ENCODE data around the gene RFNG. TPM values are rescaled to one million over a fixed set of nuclear protein-coding genes. Genes with fewer than 3 reads are reported as not detected.

The RFNG gene
- total RNA-seq, 1 experiment from 2014 or later, result 46.7 TPM

GRCh38 chr17:82029391-82029790 is 22.2 kb downstream of the RFNG start:
- no peak overlapping the region for H3K9ac ChIP-seq (ENCODE audit: low read length)
- intact Hi-C loops (cut with micrococcal nuclease), result no loop called here

DNA sequence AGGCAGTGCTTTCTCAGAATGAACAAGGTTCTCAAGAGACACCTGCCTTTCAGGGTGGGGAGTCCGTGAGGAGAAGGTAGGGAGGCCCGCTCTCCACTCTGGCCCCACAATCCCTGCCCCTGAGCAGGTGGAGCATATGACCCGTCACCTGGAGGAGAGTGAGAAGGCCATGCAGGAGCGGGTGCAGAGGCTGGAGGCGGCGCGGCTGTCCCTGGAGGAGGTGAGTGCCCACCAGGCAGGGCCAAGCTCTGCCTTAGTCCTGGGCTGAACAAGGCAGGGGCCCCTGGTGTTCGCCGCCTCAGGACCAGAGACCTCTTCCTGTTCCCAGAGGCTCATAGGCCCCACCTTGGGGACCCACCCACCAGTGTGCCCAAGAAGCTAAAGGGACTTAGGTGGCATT is 22.6 kb downstream of the RFNG start:
- H3K27ac ChIP-seq (ENCODE audit: low read length), result no peak overlapping the region
- H4K20me1 ChIP-seq (ENCODE audit: low read length), result no peaks in the 10 kb centered on the region
- no peak overlapping the region for H3K4me2 ChIP-seq (ENCODE audit: low read length)
- no peaks in the 10 kb centered on the region for H3K9me3 ChIP-seq (ENCODE audit: low read length)
- no peak overlapping the region for H3K4me3 ChIP-seq (ENCODE audit: low read length)
- no peaks in the 10 kb centered on the region for H3K36me3 ChIP-seq (ENCODE audit: low read depth, low read length)
- H3F3A ChIP-seq (ENCODE audit: low read length, unreplicated experiment), result no peaks in the 10 kb centered on the region
- CTCF ChIA-PET, result no interaction called here
- POLR2A ChIA-PET (ENCODE audit: unreplicated experiment), result no interaction called here
- H2AFZ ChIP-seq (ENCODE audit: low read length), result no peak overlapping the region
- no peaks in the 10 kb centered on the region for H3K9me2 ChIP-seq (replicated peaks; ENCODE audit: low read length)
- DNase-seq (no peak), ATAC-seq (no peak)
- TF ChIP-seq EZH2phosphoT487 (IDR thresholded peaks at IDR 0.05; ENCODE audit: borderline replicate concordance, low read length) (no peak), CTCF (conservative IDR thresholded peaks at IDR 0.05; ENCODE audit: low read depth, low read length) (no peak), EZH2 (IDR thresholded peaks at IDR 0.05; ENCODE audit: low read length, unreplicated experiment) (no peak)
- no TSS peak for BruUV-seq (replicated peaks)
- no peak overlapping the region for H3K9ac ChIP-seq (ENCODE audit: low read length)
- H3K79me2 ChIP-seq (ENCODE audit: low read length), result peaks cover 9% of the 10 kb centered on the region
- peaks cover 15% of the 10 kb centered on the region; the same call in 1 of the 2 replicates for H3K4me1 ChIP-seq (ENCODE audit: insufficient read depth, low read length)
- intact Hi-C loops (cut with micrococcal nuclease), result no loop called here
- H3K27me3 ChIP-seq (ENCODE audit: low read length), result no peaks in the 10 kb centered on the region

More at GRCh38 chr17:82029391-82029790, 22.2 kb downstream of the RFNG start:
- TF ChIP-seq EZH2phosphoT487 (IDR thresholded peaks at IDR 0.05; ENCODE audit: borderline replicate concordance, low read length) (no peak), EZH2 (IDR thresholded peaks at IDR 0.05; ENCODE audit: low read length, unreplicated experiment) (no peak), CTCF (conservative IDR thresholded peaks at IDR 0.05; ENCODE audit: low read depth, low read length) (no peak)
- DNase-seq (no peak), ATAC-seq (no peak)
- Histone ChIP-seq H3F3A (ENCODE audit: low read length, unreplicated experiment) (no peaks in the 10 kb centered on the region), H3K36me3 (ENCODE audit: low read depth, low read length) (no peaks in the 10 kb centered on the region), H3K4me2 (ENCODE audit: low read length) (no peak overlapping the region), H3K79me2 (ENCODE audit: low read length) (peaks cover 5% of the 10 kb centered on the region), H3K9me2 (replicated peaks; ENCODE audit: low read length) (no peaks in the 10 kb centered on the region), H3K27ac (ENCODE audit: low read length) (no peak overlapping the region), H3K9me3 (ENCODE audit: low read length) (no peaks in the 10 kb centered on the region), H3K4me1 (ENCODE audit: insufficient read depth, low read length) (peaks cover 11% of the 10 kb centered on the region; the same call in 1 of the 2 replicates), H2AFZ (ENCODE audit: low read length) (no peak overlapping the region), H4K20me1 (ENCODE audit: low read length) (no peaks in the 10 kb centered on the region), H3K27me3 (ENCODE audit: low read length) (no peaks in the 10 kb centered on the region), H3K4me3 (ENCODE audit: low read length) (no peak overlapping the region)
- ChIA-PET CTCF (interaction anchor here (0.6 kb wide), 1 partner anchor 8 kb away, joined by 3 read pairs; the partner anchor contains the start of gene DCXR), POLR2A (ENCODE audit: unreplicated experiment) (no interaction called here)
- no TSS peak for BruUV-seq (replicated peaks)

DNA sequence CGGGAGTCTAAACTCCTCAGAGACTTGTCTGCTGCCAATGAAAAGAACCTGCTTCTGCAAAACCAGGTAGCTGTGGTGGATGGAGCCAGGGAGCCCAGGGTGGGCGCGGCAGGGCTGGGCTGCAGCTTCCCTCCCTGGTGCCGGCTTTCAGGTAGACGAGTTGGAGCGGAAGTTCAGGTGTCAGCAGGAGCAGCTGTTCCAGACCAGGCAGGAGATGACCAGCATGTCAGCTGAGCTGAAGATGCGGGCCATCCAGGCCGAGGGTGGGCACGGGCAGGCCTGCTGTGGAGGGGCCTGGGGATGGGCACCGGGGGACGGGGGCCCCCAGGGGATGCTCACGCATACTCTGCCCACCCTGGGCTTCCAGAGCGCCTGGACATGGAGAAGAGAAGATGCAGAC is 23.4 kb downstream of the RFNG start:
- Histone ChIP-seq H3K27ac (ENCODE audit: low read length) (no peak overlapping the region), H3K4me2 (ENCODE audit: low read length) (no peak overlapping the region), H3K9me3 (ENCODE audit: low read length) (no peaks in the 10 kb centered on the region), H3K27me3 (ENCODE audit: low read length) (no peaks in the 10 kb centered on the region), H3F3A (ENCODE audit: low read length, unreplicated experiment) (no peaks in the 10 kb centered on the region), H3K79me2 (ENCODE audit: low read length) (peaks cover 14% of the 10 kb centered on the region), H4K20me1 (ENCODE audit: low read length) (no peaks in the 10 kb centered on the region), H3K9me2 (replicated peaks; ENCODE audit: low read length) (no peaks in the 10 kb centered on the region), H3K4me3 (ENCODE audit: low read length) (no peak overlapping the region), H3K36me3 (ENCODE audit: low read depth, low read length) (no peaks in the 10 kb centered on the region), H3K4me1 (ENCODE audit: insufficient read depth, low read length) (peaks cover 16% of the 10 kb centered on the region; the same call in 1 of the 2 replicates), H2AFZ (ENCODE audit: low read length) (no peak overlapping the region), H3K9ac (ENCODE audit: low read length) (no peak overlapping the region)
- ATAC-seq, result no peak
- CTCF ChIA-PET, result no interaction called here
- intact Hi-C loops (cut with micrococcal nuclease), result no loop called here
- BruUV-seq (replicated peaks), result no TSS peak
- TF ChIP-seq CTCF (conservative IDR thresholded peaks at IDR 0.05; ENCODE audit: low read depth, low read length), result no peak
- TF ChIP-seq EZH2phosphoT487 (IDR thresholded peaks at IDR 0.05; ENCODE audit: borderline replicate concordance, low read length), result no peak
- TF ChIP-seq EZH2 (IDR thresholded peaks at IDR 0.05; ENCODE audit: low read length, unreplicated experiment), result no peak
- no peak for DNase-seq
- POLR2A ChIA-PET (ENCODE audit: unreplicated experiment), result no interaction called here
